ENCODE data around the gene RFX2.

Gene RFX2

DNA sequence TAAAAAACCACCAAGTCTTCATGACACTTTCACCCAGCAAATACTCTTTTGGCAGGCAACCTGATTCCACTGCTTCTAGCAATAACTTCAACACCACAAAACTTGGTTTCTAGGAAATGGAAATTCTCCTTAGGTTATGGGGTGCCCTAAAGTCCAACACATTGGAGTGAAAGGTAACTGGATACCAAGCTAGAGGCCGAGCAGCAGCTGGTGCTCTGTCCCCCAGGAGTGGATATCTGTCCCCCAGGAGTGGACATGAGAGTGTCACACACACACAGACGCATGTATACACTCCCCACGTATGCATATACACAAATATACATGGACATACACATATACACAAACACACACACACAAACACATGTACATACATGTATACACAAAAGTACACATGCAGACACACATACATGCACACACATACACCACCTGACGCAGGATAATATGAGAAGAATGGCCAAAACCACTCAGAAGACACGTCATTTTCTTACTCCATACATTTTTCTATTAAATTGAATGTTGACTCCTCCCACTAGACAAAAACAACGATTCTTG is 50.8 kb downstream of the RFX2 start:
- no peak overlapping the region for H3K27ac ChIP-seq
- TF ChIP-seq ZFX (IDR thresholded peaks at IDR 0.05; ENCODE audit: borderline replicate concordance), result no peak
- TF ChIP-seq, protein P1, sequence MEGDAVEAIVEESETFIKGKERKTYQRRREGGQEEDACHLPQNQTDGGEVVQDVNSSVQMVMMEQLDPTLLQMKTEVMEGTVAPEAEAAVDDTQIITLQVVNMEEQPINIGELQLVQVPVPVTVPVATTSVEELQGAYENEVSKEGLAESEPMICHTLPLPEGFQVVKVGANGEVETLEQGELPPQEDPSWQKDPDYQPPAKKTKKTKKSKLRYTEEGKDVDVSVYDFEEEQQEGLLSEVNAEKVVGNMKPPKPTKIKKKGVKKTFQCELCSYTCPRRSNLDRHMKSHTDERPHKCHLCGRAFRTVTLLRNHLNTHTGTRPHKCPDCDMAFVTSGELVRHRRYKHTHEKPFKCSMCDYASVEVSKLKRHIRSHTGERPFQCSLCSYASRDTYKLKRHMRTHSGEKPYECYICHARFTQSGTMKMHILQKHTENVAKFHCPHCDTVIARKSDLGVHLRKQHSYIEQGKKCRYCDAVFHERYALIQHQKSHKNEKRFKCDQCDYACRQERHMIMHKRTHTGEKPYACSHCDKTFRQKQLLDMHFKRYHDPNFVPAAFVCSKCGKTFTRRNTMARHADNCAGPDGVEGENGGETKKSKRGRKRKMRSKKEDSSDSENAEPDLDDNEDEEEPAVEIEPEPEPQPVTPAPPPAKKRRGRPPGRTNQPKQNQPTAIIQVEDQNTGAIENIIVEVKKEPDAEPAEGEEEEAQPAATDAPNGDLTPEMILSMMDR (IDR thresholded peaks at IDR 0.05), result no peak

DNA sequence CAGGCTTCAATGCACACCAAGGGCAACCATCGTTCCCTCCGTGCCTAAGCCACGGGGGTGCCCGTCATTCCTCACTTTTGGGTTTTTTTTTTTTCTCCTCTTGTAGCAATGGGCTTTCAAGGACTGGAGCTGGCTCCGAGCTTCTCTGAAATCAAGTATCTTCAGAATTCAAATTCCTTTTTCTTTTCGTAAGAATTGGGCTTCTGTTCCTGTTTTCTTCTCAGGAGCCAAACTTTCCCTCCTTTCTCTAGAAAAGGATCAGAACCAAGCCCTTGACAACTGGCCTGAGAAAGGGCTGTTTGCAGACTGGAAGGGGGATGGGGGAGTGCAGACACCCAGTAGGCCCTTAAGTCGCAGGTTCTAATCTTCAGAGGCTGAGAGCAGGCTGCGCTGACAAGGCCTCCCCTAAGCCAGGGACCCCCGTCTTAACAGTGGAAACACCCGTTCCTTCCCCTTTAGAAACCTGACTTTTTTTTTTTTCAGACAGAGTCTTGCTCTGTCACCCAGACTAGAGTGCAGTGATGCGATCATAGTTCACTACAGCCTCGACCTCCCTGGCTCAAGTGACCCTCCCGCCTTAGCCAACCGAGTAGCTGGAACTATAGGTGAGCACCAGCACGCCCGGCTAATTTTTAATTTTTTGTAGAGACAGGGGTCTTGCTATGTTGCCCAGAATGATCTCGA is 51.6 kb downstream of the RFX2 start:
- no peak for TF ChIP-seq ZFX (IDR thresholded peaks at IDR 0.05; ENCODE audit: borderline replicate concordance)
- TF ChIP-seq, protein P1 (IDR thresholded peaks at IDR 0.05), result no peak
- no peak overlapping the region for H3K27ac ChIP-seq

DNA sequence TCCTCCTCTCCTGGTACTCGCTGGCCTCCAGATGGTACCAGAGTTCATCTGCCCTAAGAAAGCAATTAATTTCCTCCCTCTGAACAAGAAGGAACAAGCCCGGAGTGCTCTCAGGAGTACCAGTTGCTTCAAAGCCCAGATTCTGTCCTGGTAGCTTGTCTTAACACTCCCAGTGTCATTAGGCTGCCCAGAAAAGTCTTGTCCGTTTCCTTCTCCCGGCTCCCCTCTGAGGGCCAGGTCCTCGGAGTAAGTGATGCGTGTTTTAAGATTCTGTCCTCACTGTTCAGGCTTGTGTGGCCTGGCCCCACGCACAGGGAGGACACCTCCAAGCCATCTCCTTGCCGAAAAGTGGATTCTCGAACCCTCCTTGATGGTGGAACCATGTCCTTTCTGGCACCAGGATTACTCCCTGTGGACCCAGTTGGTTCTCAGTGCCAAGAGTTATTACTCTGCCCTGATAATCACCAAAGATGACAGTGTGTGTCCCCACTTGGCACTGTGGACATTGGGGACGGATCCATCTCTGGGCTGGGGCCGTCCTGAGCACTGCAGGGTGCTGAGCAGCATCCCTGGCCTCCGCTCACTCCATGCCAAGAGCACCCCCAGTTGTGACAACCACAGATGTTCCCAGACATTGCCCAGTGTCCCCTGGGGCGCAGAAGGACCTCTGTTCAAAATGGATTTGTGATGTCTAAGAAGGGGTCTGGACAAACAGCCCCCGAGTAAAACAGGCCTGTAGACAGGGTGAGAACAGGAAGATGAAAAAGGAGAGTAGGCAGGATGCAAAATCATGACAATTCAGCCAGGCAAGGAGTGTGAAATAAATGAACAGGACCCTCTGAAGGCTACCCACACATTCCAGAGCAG is 52.4 kb downstream of the RFX2 start:
- H3K27ac ChIP-seq, result no peak overlapping the region
- TF ChIP-seq ZFX (IDR thresholded peaks at IDR 0.05; ENCODE audit: borderline replicate concordance), result no peak
- TF ChIP-seq, protein P1 (IDR thresholded peaks at IDR 0.05), result no peak

DNA sequence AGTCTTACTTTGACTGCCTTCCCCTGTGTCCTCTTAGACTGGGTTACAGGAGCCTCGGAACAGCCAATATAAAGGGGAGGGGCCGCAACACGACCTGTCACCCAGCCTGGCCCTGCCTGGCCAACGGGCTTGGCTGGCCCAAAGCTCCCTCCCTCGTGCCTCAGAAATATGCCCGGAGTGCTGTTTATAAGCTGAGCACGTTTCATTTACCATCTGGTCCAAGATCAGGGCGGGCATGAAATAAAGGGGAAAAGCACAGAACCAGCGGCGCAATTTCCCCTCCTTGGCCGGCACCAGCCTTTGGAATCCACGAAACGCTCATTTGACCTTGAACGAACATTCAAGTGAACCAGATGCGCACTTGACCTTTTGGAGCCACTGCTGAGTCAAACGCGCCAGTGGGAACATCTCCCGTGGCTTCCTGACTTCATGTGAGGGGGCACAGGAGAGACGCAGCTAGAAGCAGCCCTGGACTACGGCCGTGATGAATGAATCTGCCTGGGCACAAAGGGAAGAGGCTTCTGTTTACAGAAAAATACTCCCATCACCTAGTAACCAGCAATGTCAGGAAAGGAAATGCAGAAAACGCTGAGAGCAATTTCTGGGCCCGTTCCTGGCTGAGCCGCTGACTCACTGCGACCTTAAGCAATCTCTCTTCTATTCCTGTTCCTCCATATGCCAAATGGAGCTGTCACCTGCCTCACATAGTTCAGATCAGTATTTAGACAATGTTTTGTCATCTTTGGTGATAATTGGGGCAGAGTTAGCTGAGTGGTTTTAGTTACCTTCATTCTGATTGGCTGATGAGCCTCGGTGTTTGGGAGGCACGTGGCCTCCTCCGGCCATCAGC is 53.3 kb downstream of the RFX2 start:
- no peak for TF ChIP-seq ZFX (IDR thresholded peaks at IDR 0.05; ENCODE audit: borderline replicate concordance)
- TF ChIP-seq, protein P1 (IDR thresholded peaks at IDR 0.05), result no peak
- no peak overlapping the region for H3K27ac ChIP-seq

DNA sequence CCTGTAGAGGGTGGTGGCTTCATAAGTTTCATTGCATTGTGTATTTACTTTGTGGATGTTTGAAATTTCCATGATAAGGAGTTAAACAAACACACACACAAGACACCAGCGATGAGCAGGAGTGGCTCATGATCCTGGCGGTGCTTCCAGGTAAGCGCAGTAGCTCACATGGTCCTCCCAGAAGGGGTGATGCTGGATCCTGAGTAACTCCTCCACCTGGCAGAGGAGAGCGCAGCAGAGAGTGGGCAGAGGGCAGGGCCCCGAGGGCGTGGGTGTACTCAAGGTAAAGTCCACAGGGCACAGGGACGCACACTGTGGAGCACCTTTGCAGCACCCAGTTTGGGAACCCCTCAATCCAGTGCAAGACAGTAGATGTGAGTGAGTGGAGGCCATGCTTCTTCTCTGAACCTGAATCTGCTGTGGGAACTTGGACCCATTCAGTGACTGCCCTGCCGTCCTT is 54.0 kb downstream of the RFX2 start:
- H3K27ac ChIP-seq, result no peak overlapping the region
- TF ChIP-seq, protein P1 (IDR thresholded peaks at IDR 0.05), result no peak
- no peak for TF ChIP-seq ZFX (IDR thresholded peaks at IDR 0.05; ENCODE audit: borderline replicate concordance)

DNA sequence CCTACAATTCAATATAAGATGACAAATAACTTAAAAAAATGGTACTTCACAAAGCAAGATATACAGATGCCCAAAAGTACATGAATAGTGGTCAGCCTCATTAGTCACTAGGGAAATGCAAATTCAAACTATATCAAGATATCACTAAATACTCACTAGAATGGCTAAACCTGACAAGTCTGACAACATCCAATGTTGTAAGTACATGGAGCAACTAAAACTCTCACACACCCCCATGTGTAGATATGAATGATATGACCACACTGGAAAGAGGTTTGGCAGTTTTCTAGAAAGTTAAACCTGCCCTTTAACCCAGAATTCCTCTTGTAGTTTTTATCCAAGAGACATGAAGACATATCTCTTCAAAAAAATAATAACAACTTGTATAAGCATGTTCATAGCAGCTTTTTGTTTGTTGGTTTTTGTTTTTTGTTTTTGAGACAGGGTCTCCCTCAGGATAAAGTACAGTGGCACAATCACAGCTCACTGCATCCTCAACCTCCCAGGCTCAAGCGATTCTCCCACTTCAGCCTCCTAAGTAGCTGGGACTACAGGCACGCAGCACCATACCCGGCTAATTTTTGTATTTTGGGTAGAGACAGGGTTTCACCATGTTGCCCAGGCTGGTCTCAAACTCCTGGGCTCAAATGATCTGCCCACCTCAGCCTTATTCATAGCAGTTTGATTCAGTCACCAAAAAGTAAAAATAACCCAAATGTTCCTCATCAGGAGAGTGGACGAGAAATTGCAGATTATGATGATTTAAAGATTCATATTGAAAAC is 55.1 kb downstream of the RFX2 start:
- H3K27ac ChIP-seq, result no peak overlapping the region
- TF ChIP-seq, protein P1 (IDR thresholded peaks at IDR 0.05), result no peak
- TF ChIP-seq ZFX (IDR thresholded peaks at IDR 0.05; ENCODE audit: borderline replicate concordance), result no peak

All from 22Rv1 (cell line).